ENCODE results near the gene CCDC142.
"Not testable (repeated sequence)": the region's sequence is repeated elsewhere in the genome, so short reads cannot be mapped to it uniquely, and the experiment has no call there.

The CCDC142 gene

GRCh38 chr2:74464406-74464805 is 18.4 kb downstream of the CCDC142 start:
- DNase-seq (ENCODE audit: low spot score): no peak

GRCh38 chr2:74462786-74463105 is 20.1 kb downstream of the CCDC142 start:
- no peak for DNase-seq (ENCODE audit: low spot score)

- DNase-seq (ENCODE audit: low spot score): no peak
Observed at GRCh38 chr2:74462054-74462785, 20.6 kb downstream of the CCDC142 start.

GRCh38 chr2:74461187-74462053 is 21.4 kb downstream of the CCDC142 start:
- no peak for DNase-seq (ENCODE audit: low spot score)

GRCh38 chr2:74460187-74460586 is 22.6 kb downstream of the CCDC142 start:
- not testable (repeated sequence) for DNase-seq (ENCODE audit: low spot score)

- not testable (repeated sequence) for DNase-seq (ENCODE audit: low spot score)
Observed at GRCh38 chr2:74459503-74460118, 23.2 kb downstream of the CCDC142 start.

- DNase-seq (ENCODE audit: low spot score): no peak
Observed at GRCh38 chr2:74458938-74459363, 23.8 kb downstream of the CCDC142 start.

- peak; percentile 100 for DNase-seq (ENCODE audit: low spot score)
Observed at GRCh38 chr2:74458132-74458937, 24.5 kb downstream of the CCDC142 start, which contains the start of gene WBP1. WBP1 (plus strand) TSS chr2:74458438; CDS start chr2:74458603, 165 bp downstream.

GRCh38 chr2:74457549-74458131 is 25.2 kb downstream of the CCDC142 start:
- no peak for DNase-seq (ENCODE audit: low spot score)

GRCh38 chr2:74457129-74457548 is 25.7 kb downstream of the CCDC142 start:
- DNase-seq (ENCODE audit: low spot score): no peak

- DNase-seq (ENCODE audit: low spot score): peak; percentile 98
Observed at GRCh38 chr2:74454654-74455511, 27.9 kb downstream of the CCDC142 start, which contains the start of gene INO80B. INO80B (plus strand) TSS chr2:74455087; CDS start chr2:74455117, 30 bp downstream.

GRCh38 chr2:74450570-74451190 is 32.1 kb downstream of the CCDC142 start:
- DNase-seq (ENCODE audit: low spot score): no peak

GRCh38 chr2:74448771-74449170 is 34.0 kb downstream of the CCDC142 start:
- DNase-seq (ENCODE audit: low spot score): no peak

- no peak for DNase-seq (ENCODE audit: low spot score)
Observed at GRCh38 chr2:74447230-74447999, 35.4 kb downstream of the CCDC142 start.

- DNase-seq (ENCODE audit: low spot score): no peak
Observed at GRCh38 chr2:74444498-74445318, 38.1 kb downstream of the CCDC142 start.

- DNase-seq (ENCODE audit: low spot score): not testable (repeated sequence)
Observed at GRCh38 chr2:74442483-74443297, 40.1 kb downstream of the CCDC142 start.
